GM18858 (cell line): ENCODE data around the gene NUBPL.
"Not testable (repeated sequence)": the region's sequence is repeated elsewhere in the genome, so short reads cannot be mapped to it uniquely, and the experiment has no call there.

Source experiments
- ATAC-seq: cut with Tn5 transposase; IDR thresholded peaks from one replicate; pipeline ENCODE4 v1.9.1; 2021; ENCODE audit not compliant: unreplicated experiment

Gene NUBPL

GRCh38 chr14:31718585-31718984 is 157.4 kb downstream of the NUBPL start:
- no peak for ATAC-seq

GRCh38 chr14:31718985-31719384 is 157.8 kb downstream of the NUBPL start:
- ATAC-seq = no peak

GRCh38 chr14:31726337-31726736 is 165.1 kb downstream of the NUBPL start:
- no peak for ATAC-seq

- no peak for ATAC-seq
These were observed 166.6 kb downstream of the NUBPL start for GRCh38 chr14:31727797-31728196.

GRCh38 chr14:31740688-31741087 is 179.5 kb downstream of the NUBPL start:
- ATAC-seq = no peak

- ATAC-seq = no peak
These were observed 184.5 kb downstream of the NUBPL start for GRCh38 chr14:31745741-31746140.

GRCh38 chr14:31746326-31746725 is 185.1 kb downstream of the NUBPL start:
- ATAC-seq = no peak

GRCh38 chr14:31749275-31749674 is 188.1 kb downstream of the NUBPL start:
- no peak for ATAC-seq

GRCh38 chr14:31751047-31751446 is 189.8 kb downstream of the NUBPL start:
- ATAC-seq = not testable (repeated sequence)

GRCh38 chr14:31752867-31753661 is 191.9 kb downstream of the NUBPL start:
- no peak for ATAC-seq

- no peak for ATAC-seq
These were observed 197.7 kb downstream of the NUBPL start for GRCh38 chr14:31758941-31759340.

- ATAC-seq = no peak
These were observed 199.1 kb downstream of the NUBPL start for GRCh38 chr14:31760277-31760676.

GRCh38 chr14:31761325-31761724 is 200.1 kb downstream of the NUBPL start:
- no peak for ATAC-seq

- no peak for ATAC-seq
These were observed 201.8 kb downstream of the NUBPL start for GRCh38 chr14:31763041-31763440.

- ATAC-seq = no peak
These were observed 205.2 kb downstream of the NUBPL start for GRCh38 chr14:31766315-31766892.

- no peak for ATAC-seq
These were observed 207.2 kb downstream of the NUBPL start for GRCh38 chr14:31768355-31768754.

- no peak for ATAC-seq
These were observed 209.1 kb downstream of the NUBPL start for GRCh38 chr14:31770271-31770670.

GRCh38 chr14:31774567-31774966 is 213.4 kb downstream of the NUBPL start:
- ATAC-seq = no peak

GRCh38 chr14:31777312-31777711 is 216.1 kb downstream of the NUBPL start:
- ATAC-seq = no peak

GRCh38 chr14:31781578-31781977 is 220.4 kb downstream of the NUBPL start:
- no peak for ATAC-seq

- no peak for ATAC-seq
These were observed 224.4 kb downstream of the NUBPL start for GRCh38 chr14:31785574-31785973.

- ATAC-seq = no peak
These were observed 226.2 kb downstream of the NUBPL start for GRCh38 chr14:31787377-31787776.

GRCh38 chr14:31788340-31788739 is 227.1 kb downstream of the NUBPL start:
- no peak for ATAC-seq
